HepG2 (cell line): ENCODE results near the gene GDPD4. TPM values are rescaled to one million over a fixed set of nuclear protein-coding genes. Genes with fewer than 3 reads are reported as not detected.

Experiments used
- ATAC-seq: fragments of 200-7000 bp; cut with Tn5 transposase; 3 replicates; pipeline ENCODE4 v1.9.1; 2020; ENCODE audit warnings: mild to moderate bottlenecking, moderate library complexity
- BruUV-seq: library from RNA; stranded (reverse); fragments of 400-500 nt; replicated peaks from 2 replicates; lab custom pipeline; 2021; lab: Mats Ljungman, UMichigan
- CTCF ChIA-PET: fragments of 300-600 bp; formaldehyde crosslinking; extraction: SDS; loops from one replicate; lab custom pipeline; 2021; ENCODE audit warnings: low total read pairs, inconsistent platforms, low intra/inter-chr PET ratio; lab: Yijun Ruan, JAX
- POLR2A ChIA-PET: fragments of 350-600 bp; sonication (Branson Sonifier 250); formaldehyde crosslinking; loops from one replicate; lab custom pipeline; 2020; ENCODE audit warnings: antibody characterized with exemption, inconsistent platforms; lab: Yijun Ruan, JAX
- DNase-seq: peaks from one replicate; pipeline ENCODE4 v3.0.0-alpha.2; 2015; ENCODE audit warnings: low spot score
- FAIRE-seq: peaks from 3 replicates; lab custom pipeline; 2011; peaks lifted over from hg19 to GRCh38; lab: Jason Lieb, UNC
- H2AFZ ChIP-seq: one replicate; pipeline ENCODE4 v1.6.1; 2011; ENCODE audit warnings: low read length, inconsistent platforms
- H3K27ac ChIP-seq: fragments of 300-600 bp; 3 replicates; pipeline ENCODE4 v1.8.0; 2011; ENCODE audit warnings: mixed run types, mild to moderate bottlenecking, mixed read lengths, low read length, inconsistent platforms; ENCODE audit not compliant: insufficient read depth; ENCODE audit errors: extremely low read length
- H3K27me3 ChIP-seq, 2 experiments: fragments of 200-600 bp in 1 of 2; 2 replicates in 1 of 2; 3 replicates in 1 of 2; pipeline versions ENCODE4 v1.6.0 to v1.8.0; 2011; ENCODE audit warnings: low read length in 2 of 2, mild to moderate bottlenecking in 2 of 2, moderate library complexity in 2 of 2, inconsistent platforms in 1 of 2; ENCODE audit not compliant: insufficient read depth in 2 of 2, control insufficient read depth in 1 of 2
- H3K36me3 ChIP-seq, 2 experiments: fragments of 200-600 bp in 1 of 2; replicated peaks in 1 of 2; 2 replicates in 1 of 2; 3 replicates in 1 of 2; pipeline versions ENCODE4 v1.5.1 to v1.8.0; 2011; ENCODE audit warnings: low read length in 2 of 2, inconsistent platforms in 1 of 2; ENCODE audit not compliant: insufficient read depth in 2 of 2, control insufficient read depth in 1 of 2
- H3K4me1 ChIP-seq: 2 replicates; pipeline ENCODE4 v1.5.1; 2012; ENCODE audit warnings: low read length, inconsistent platforms; ENCODE audit not compliant: insufficient read depth
- H3K4me2 ChIP-seq: 2 replicates; pipeline ENCODE4 v1.6.0; 2011; ENCODE audit warnings: low read depth, low read length, inconsistent platforms
- H3K4me3 ChIP-seq, 3 experiments: fragments of 200-600 bp in 1 of 3; sonication (generic), shearing (Covaris generic) in 1 of 3; replicated peaks in 1 of 3; 2 replicates each; pipeline ENCODE4 v1.5.1; 2011 to 2016; ENCODE audit warnings: low read length in 3 of 3, inconsistent platforms in 2 of 3, low read depth in 2 of 3, mild to moderate bottlenecking in 2 of 3, control low read depth in 1 of 3, mixed read lengths in 1 of 3; ENCODE audit not compliant: insufficient read depth in 1 of 3
- H3K79me2 ChIP-seq: one replicate; pipeline ENCODE4 v1.6.1; 2011; ENCODE audit warnings: low read length, inconsistent platforms; ENCODE audit not compliant: insufficient read depth
- H3K9ac ChIP-seq: 2 replicates; pipeline ENCODE4 v1.6.0; 2011; ENCODE audit warnings: mild to moderate bottlenecking, low read depth, low read length, inconsistent platforms; ENCODE audit not compliant: insufficient read depth
- H3K9me3 ChIP-seq: 2 replicates; pipeline ENCODE4 v1.5.1; 2012; ENCODE audit warnings: mild to moderate bottlenecking, low read length
- H4K20me1 ChIP-seq: 2 replicates; pipeline ENCODE4 v1.6.0; 2011; ENCODE audit warnings: inconsistent platforms, mild to moderate bottlenecking, low read length, moderate library complexity; ENCODE audit not compliant: insufficient read depth
- EP300 ChIP-seq, 3 experiments: sonication (generic) in 1 of 3; formaldehyde crosslinking in 1 of 3; IDR thresholded peaks; 2 replicates each; pipeline versions ENCODE4 v1.5.1 to v1.6.1; 2011 to 2020; ENCODE audit warnings: low read depth in 2 of 3, low read length in 2 of 3, borderline replicate concordance in 1 of 3, improper control_type of control experiment in 1 of 3, mild to moderate bottlenecking in 1 of 3, missing genetic modification reagents in 1 of 3, moderate library complexity in 1 of 3
- KAT2B ChIP-seq: fragments of 150-350 bp; IDR thresholded peaks from 2 replicates; pipeline ENCODE4 v1.6.1; 2014; ENCODE audit warnings: low read depth, low read length, borderline replicate concordance
- MXI1 ChIP-seq: IDR thresholded peaks from 3 replicates; pipeline ENCODE4 v1.6.1; 2012; ENCODE audit warnings: low read depth, low read length, inconsistent platforms, borderline replicate concordance
- MZF1 ChIP-seq: sonication (generic); formaldehyde crosslinking; IDR thresholded peaks from 2 replicates; pipeline ENCODE4 v1.8.1; 2023; ENCODE audit warnings: mild to moderate bottlenecking, missing genetic modification reagents, borderline replicate concordance
- NCOA1 ChIP-seq: sonication (generic); formaldehyde crosslinking; IDR thresholded peaks from 2 replicates; pipeline ENCODE4 v1.9.0; 2021; ENCODE audit warnings: missing genetic modification reagents
- RARG ChIP-seq: sonication (generic); formaldehyde crosslinking; IDR thresholded peaks from 2 replicates; pipeline ENCODE4 v1.4.0; 2020; ENCODE audit warnings: low read depth, mild to moderate bottlenecking, missing genetic modification reagents
- RBM39 ChIP-seq: fragments of 200-400 bp; formaldehyde crosslinking; IDR thresholded peaks from one replicate; pipeline ENCODE4 v1.6.1; 2018; ENCODE audit warnings: antibody characterized with exemption, mild to moderate bottlenecking, low read depth, low read length; ENCODE audit not compliant: poor library complexity, severe bottlenecking
- THYN1 ChIP-seq: sonication (generic); formaldehyde crosslinking; IDR thresholded peaks from 2 replicates; pipeline ENCODE4 v1.8.1; 2023; ENCODE audit warnings: low read depth, mild to moderate bottlenecking, moderate library complexity, missing genetic modification reagents, borderline replicate concordance
- ZNF264 ChIP-seq: sonication (generic); formaldehyde crosslinking; IDR thresholded peaks from 2 replicates; pipeline ENCODE4 v1.4.0; 2020; ENCODE audit warnings: missing genetic modification reagents
- ZNF614 ChIP-seq: IDR thresholded peaks from 2 replicates; pipeline ENCODE4 v1.6.1; 2018; ENCODE audit warnings: missing biosample characterization, missing genetic modification reagents, inconsistent platforms, borderline replicate concordance
- ZNF616 ChIP-seq: sonication (generic); formaldehyde crosslinking; IDR thresholded peaks from 2 replicates; pipeline ENCODE4 v1.5.0; 2020; ENCODE audit warnings: low read depth, mild to moderate bottlenecking, missing genetic modification reagents
- ZNF816 ChIP-seq: sonication (generic); formaldehyde crosslinking; IDR thresholded peaks from 2 replicates; pipeline ENCODE4 v1.8.0; 2022; ENCODE audit warnings: missing genetic modification reagents, mild to moderate bottlenecking, borderline replicate concordance
- WGBS: methylation state at CpG from one replicate; pipeline ENCODE4 v1.1.6; 2017; ENCODE audit warnings: low lambda C conversion rate; 5-methylcytosine and 5-hydroxymethylcytosine counted together
- in situ Hi-C: cut with HindIII; loops from 2 replicates; pipeline ENCODE4 v1.10.0; 2017; ENCODE audit warnings: low pct_unique_long_range_greater_than_20kb; ENCODE audit not compliant: extremely low pct_ligation_motif_present
- intact Hi-C: fragments of 100-400 bp; cut with micrococcal nuclease; formaldehyde crosslinking; loops from one replicate; pipeline ENCODE4 v1.10.0; 2022; ENCODE audit not compliant: unreplicated experiment
- polyA plus RNA-seq, 8 experiments: library from polyadenylated mRNA; depleted of rRNA in 3 of 8; stranded (reverse) in 7 of 8; unstranded in 1 of 8; fragments of >200 nt; fragmentation: Illumina TruSeq in 4 of 8; extraction: Trizol in 4 of 8; gene quantifications; 2 replicates each; pipeline versions ENCODE4 v1.2.1 to v1.2.3, GENCODE V29; 2011 to 2016; ENCODE audit warnings: low read depth in 4 of 8, missing spikeins in 1 of 8, mixed read lengths in 1 of 8; ENCODE audit not compliant: insufficient read depth in 1 of 8
- total RNA-seq, 5 experiments: library from RNA; depleted of rRNA; stranded (reverse); fragments of >200 nt; fragmentation: Illumina TruSeq; extraction: Trizol; gene quantifications; 2 replicates each; pipeline ENCODE4 v1.2.3, GENCODE V29; 2016; ENCODE audit warnings: low read depth in 1 of 5
- TF ChIP-seq, protein P1 (sequence below): sonication (generic); formaldehyde crosslinking; IDR thresholded peaks from 2 replicates; pipeline ENCODE4 v1.4.0; 2020; ENCODE audit warnings: mild to moderate bottlenecking, missing genetic modification reagents
- TF ChIP-seq, protein P2 (sequence below): sonication (generic); formaldehyde crosslinking; IDR thresholded peaks from 2 replicates; pipeline ENCODE4 v1.9.0; 2022; ENCODE audit warnings: low read depth, missing genetic modification reagents
- TF ChIP-seq, protein P3 (sequence below): sonication (generic); formaldehyde crosslinking; IDR thresholded peaks from 2 replicates; pipeline ENCODE4 v1.9.0; 2021; ENCODE audit warnings: missing genetic modification reagents, mild to moderate bottlenecking, borderline replicate concordance
- TF ChIP-seq, protein P4 (sequence below): sonication (generic); formaldehyde crosslinking; IDR thresholded peaks from 2 replicates; pipeline ENCODE4 v1.5.1; 2020; ENCODE audit warnings: mild to moderate bottlenecking, missing genetic modification reagents, moderate library complexity

The GDPD4 gene
- total and polyA plus RNA-seq, 2 of the 13 experiments (the other 11 are each of a cell fraction or from before 2014, with no cell fraction given): not detected

DNA sequence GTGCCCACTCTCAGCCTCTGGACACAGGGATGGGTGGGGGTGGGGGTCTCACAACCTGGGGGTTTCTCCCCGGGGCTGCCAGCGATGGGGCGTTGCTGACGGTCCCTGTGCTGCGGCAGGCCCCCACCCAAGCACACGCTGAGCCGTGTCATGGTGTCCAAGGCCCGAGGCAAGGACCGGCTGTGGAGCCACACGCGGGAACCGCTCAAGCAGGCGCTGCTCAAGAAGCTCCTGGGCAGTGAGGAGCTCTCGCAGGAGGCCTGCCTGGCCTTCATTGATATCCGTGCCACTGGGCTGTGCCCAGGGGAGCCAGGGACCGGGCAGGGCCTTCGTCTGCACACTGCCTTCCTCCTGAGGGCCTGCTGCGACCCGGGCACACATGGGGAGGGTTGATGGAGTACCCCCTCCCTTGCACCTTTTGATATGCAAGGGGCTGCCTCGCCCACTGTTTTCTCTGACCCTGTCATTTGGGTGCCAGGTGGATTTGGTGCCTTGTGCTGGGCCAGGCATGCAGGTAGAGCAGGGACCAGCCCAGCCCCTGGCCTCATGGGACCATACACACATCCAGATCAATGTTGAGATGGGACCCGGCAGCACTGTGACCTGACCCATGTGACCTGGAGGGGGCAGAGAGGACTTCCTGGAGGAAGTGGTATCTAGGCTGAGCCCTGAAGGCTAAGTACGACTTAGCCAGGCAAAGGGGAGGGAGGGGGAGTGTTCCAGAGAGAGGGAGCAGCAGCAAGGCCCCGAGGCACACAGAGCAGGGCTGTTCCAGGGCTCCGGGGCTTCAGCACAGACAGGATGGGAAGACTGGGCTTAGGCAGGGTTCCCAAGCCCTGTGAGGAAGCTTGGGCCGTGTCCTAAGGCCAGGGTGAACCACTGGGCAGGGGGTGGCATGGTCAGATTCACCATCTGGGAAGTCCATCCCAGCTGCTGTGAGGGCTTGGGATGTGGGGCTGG, 98.3 kb downstream of the GDPD4 start:
- Histone ChIP-seq H2AFZ (no peak overlapping the region), H3K27me3 (no peaks in the 10 kb centered on the region), H3K9ac (no peak overlapping the region), H3K27ac (no peak overlapping the region), H3K4me2 (no peak overlapping the region), H3K4me1 (no peaks in the 10 kb centered on the region), H3K9me3 (no peaks in the 10 kb centered on the region), H4K20me1 (no peaks in the 10 kb centered on the region), H3K79me2 (no peaks in the 10 kb centered on the region), H3K36me3 (no peaks in the 10 kb centered on the region), H3K4me3 (no peak overlapping the region)
- 88% methylated on average over 4 of the region's 25 CpGs for WGBS
- ChIA-PET POLR2A (no interaction called here), CTCF (no interaction called here)
- no peak for DNase-seq
- no peak for FAIRE-seq
- intact Hi-C loops (no loop called here), in situ Hi-C loops (no loop called here)
- BruUV-seq: no TSS peak
- no peak for ATAC-seq
- TF ChIP-seq MZF1 (CRISPR knock-in tag): no peak
- TF ChIP-seq, protein P1, sequence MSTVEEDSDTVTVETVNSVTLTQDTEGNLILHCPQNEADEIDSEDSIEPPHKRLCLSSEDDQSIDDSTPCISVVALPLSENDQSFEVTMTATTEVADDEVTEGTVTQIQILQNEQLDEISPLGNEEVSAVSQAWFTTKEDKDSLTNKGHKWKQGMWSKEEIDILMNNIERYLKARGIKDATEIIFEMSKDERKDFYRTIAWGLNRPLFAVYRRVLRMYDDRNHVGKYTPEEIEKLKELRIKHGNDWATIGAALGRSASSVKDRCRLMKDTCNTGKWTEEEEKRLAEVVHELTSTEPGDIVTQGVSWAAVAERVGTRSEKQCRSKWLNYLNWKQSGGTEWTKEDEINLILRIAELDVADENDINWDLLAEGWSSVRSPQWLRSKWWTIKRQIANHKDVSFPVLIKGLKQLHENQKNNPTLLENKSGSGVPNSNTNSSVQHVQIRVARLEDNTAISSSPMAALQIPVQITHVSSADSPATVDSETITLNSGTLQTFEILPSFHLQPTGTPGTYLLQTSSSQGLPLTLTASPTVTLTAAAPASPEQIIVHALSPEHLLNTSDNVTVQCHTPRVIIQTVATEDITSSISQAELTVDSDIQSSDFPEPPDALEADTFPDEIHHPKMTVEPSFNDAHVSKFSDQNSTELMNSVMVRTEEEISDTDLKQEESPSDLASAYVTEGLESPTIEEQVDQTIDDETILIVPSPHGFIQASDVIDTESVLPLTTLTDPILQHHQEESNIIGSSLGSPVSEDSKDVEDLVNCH: no peak
- TF ChIP-seq, protein P2, sequence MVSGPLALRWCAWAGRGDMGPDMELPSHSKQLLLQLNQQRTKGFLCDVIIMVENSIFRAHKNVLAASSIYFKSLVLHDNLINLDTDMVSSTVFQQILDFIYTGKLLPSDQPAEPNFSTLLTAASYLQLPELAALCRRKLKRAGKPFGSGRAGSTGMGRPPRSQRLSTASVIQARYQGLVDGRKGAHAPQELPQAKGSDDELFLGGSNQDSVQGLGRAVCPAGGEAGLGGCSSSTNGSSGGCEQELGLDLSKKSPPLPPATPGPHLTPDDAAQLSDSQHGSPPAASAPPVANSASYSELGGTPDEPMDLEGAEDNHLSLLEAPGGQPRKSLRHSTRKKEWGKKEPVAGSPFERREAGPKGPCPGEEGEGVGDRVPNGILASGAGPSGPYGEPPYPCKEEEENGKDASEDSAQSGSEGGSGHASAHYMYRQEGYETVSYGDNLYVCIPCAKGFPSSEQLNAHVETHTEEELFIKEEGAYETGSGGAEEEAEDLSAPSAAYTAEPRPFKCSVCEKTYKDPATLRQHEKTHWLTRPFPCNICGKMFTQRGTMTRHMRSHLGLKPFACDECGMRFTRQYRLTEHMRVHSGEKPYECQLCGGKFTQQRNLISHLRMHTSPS (CRISPR knock-in tag): no peak
- no peak for TF ChIP-seq MXI1
- TF ChIP-seq RBM39: no peak
- TF ChIP-seq, protein P3, sequence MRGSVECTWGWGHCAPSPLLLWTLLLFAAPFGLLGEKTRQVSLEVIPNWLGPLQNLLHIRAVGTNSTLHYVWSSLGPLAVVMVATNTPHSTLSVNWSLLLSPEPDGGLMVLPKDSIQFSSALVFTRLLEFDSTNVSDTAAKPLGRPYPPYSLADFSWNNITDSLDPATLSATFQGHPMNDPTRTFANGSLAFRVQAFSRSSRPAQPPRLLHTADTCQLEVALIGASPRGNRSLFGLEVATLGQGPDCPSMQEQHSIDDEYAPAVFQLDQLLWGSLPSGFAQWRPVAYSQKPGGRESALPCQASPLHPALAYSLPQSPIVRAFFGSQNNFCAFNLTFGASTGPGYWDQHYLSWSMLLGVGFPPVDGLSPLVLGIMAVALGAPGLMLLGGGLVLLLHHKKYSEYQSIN: no peak
- TF ChIP-seq ZNF616: no peak
- TF ChIP-seq ZNF264 (CRISPR knock-in tag): no peak
- no peak for TF ChIP-seq KAT2B
- no peak for TF ChIP-seq NCOA1
- TF ChIP-seq, protein P4, sequence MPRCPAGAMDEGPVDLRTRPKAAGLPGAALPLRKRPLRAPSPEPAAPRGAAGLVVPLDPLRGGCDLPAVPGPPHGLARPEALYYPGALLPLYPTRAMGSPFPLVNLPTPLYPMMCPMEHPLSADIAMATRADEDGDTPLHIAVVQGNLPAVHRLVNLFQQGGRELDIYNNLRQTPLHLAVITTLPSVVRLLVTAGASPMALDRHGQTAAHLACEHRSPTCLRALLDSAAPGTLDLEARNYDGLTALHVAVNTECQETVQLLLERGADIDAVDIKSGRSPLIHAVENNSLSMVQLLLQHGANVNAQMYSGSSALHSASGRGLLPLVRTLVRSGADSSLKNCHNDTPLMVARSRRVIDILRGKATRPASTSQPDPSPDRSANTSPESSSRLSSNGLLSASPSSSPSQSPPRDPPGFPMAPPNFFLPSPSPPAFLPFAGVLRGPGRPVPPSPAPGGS: no peak
- no peak for TF ChIP-seq RARG (CRISPR knock-in tag)
- TF ChIP-seq THYN1 (CRISPR knock-in tag): no peak
- no peak for TF ChIP-seq EP300 (IDR thresholded peaks at IDR 0.05; ENCODE audit: low read depth in 2 of 2, low read length in 2 of 2)
- TF ChIP-seq EP300 (CRISPR knock-in tag; IDR thresholded peaks at IDR 0.05; ENCODE audit: borderline replicate concordance): no peak
- TF ChIP-seq ZNF614 (CRISPR knock-in tag): no peak
- no peak for TF ChIP-seq ZNF816
